GM10248 (cell line): ENCODE results near the gene TEX26.

Experiments
- CTCF ChIA-PET: fragments of 300-600 bp; sonication (Branson Sonifier 250); formaldehyde crosslinking; extraction: SDS; loops from one replicate; lab custom pipeline; 2021; ENCODE audit warnings: antibody characterized with exemption; lab: Yijun Ruan, JAX
- POLR2A ChIA-PET: fragments of 350-650 bp; sonication (Branson Sonifier 250); formaldehyde crosslinking; extraction: SDS; loops from one replicate; lab custom pipeline; 2020; ENCODE audit warnings: antibody characterized with exemption; lab: Yijun Ruan, JAX
- DNase-seq: peaks from one replicate; pipeline ENCODE4 v3.0.0; 2012; ENCODE audit errors: extremely low spot score
- CTCF ChIP-seq: IDR thresholded peaks from 2 replicates; pipeline ENCODE4 v1.5.1; 2012; ENCODE audit warnings: mild to moderate bottlenecking, low read depth; ENCODE audit errors: extremely low read depth, missing control alignments, control extremely low read depth

Gene TEX26

GRCh38 chr13:30997697-30998096 is 65.2 kb downstream of the TEX26 start:
- TF ChIP-seq CTCF, result no peak
- CTCF ChIA-PET, result interaction anchor here (0.8 to 1.6 kb wide), 2 partner anchors 8 to 30 kb away, joined by 3 read pairs; no protein-coding TSS in a partner anchor
- POLR2A ChIA-PET, result no interaction called here

GRCh38 chr13:30998136-30999088 is 66.0 kb downstream of the TEX26 start:
- DNase-seq, result no peak
- ChIA-PET POLR2A (no interaction called here), CTCF (interaction anchor here (0.8 kb wide), 1 partner anchor 9 kb away, joined by 3 read pairs; no protein-coding TSS in a partner anchor)
- no peak for TF ChIP-seq CTCF

More at GRCh38 chr13:30997697-30998096, 65.2 kb downstream of the TEX26 start:
- DNase-seq, result no peak

- TF ChIP-seq CTCF, result no peak
- CTCF ChIA-PET, result interaction anchor here (1.2 to 2.0 kb wide), 2 partner anchors 21 to 44 kb away, joined by 3 to 8 read pairs; no protein-coding TSS in a partner anchor
- POLR2A ChIA-PET, result no interaction called here
Observed at GRCh38 chr13:31000889-31001288, 68.4 kb downstream of the TEX26 start.

GRCh38 chr13:31001647-31002046 is 69.2 kb downstream of the TEX26 start:
- DNase-seq, result no peak
- TF ChIP-seq CTCF, result no peak
- CTCF ChIA-PET, result interaction anchor here (2.0 to 2.4 kb wide), 2 partner anchors 12 to 43 kb away, joined by 6 to 8 read pairs; no protein-coding TSS in a partner anchor
- POLR2A ChIA-PET, result interaction anchor here (0.6 kb wide), 1 partner anchor 377 kb away, joined by 5 read pairs; no protein-coding TSS in a partner anchor

More at GRCh38 chr13:31000889-31001288, 68.4 kb downstream of the TEX26 start:
- no peak for DNase-seq

- CTCF ChIA-PET, result no interaction called here
- POLR2A ChIA-PET, result no interaction called here
- TF ChIP-seq CTCF, result no peak
- DNase-seq, result no peak
Observed at GRCh38 chr13:31005066-31005465, 72.6 kb downstream of the TEX26 start.

- POLR2A ChIA-PET, result no interaction called here
- TF ChIP-seq CTCF, result no peak
- CTCF ChIA-PET, result interaction anchor here (1.1 to 1.5 kb wide), 3 partner anchors 8 to 28 kb away, joined by 3 to 4 read pairs (median 3); no protein-coding TSS in a partner anchor
- no peak for DNase-seq
Observed at GRCh38 chr13:31007417-31007816, 75.0 kb downstream of the TEX26 start.
